HG02623 (cell line): ENCODE data around the gene BTN2A1.
"Not testable (repeated sequence)": the region's sequence is repeated elsewhere in the genome, so short reads cannot be mapped to it uniquely, and the experiment has no call there.

Experiments used
- ATAC-seq: cut with Tn5 transposase; IDR thresholded peaks from one replicate; pipeline ENCODE4 v1.9.1; 2021; ENCODE audit warnings: moderate library complexity; ENCODE audit not compliant: unreplicated experiment

Gene BTN2A1

DNA sequence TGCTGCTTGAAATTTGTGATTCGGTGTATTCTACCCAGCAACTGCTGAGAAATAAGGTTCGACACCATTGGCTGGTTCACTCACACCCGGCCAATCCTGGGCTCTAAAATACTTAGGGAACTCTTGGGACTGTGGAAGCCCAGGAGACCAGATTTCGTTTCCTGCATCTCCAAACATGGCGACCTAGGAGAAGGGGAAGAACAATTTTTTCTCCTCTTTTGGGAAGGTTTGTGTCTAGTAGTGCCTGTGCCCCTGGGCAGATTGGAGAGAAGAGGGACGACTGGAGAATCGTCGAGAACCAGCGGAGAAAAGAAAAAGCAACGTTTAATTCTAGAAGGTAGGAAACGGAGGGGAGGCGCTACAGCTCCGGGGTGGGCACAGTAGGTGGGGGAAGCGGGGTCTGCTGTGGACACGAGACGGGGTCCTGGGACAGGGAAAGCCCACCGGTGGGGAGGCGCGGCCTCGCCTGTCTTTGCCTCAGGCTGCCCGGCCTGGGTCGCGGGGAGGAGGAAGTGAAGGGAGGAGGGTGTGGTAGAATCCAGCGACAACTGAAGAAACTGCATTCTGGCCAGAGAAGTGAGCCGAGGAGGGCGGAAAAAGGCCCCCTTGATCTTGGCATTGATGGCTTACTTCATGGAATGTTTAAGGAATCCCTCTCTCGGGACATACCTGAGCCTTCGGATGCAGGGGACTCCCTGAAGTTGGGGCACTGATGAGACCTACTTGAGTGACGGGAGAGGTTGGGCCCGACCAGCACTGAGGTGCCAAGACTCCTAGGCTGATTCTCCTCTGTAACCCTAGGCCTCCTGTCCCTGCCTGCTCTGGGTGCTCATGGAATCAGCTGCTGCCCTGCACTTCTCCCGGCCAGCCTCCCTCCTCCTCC is at the start of gene BTN2A1:
Gene BTN2A1 (plus strand): TSS at position 150 of the 883 bp plus-strand sequence. CDS start 682 bp downstream, at position 832.
- peak; percentile 98 for ATAC-seq

GRCh38 chr6:26408828-26409730 is 48.7 kb upstream of the BTN2A1 start:
- no peak for ATAC-seq

- no peak for ATAC-seq
Observed at GRCh38 chr6:26411751-26412150, 46.0 kb upstream of the BTN2A1 start.

DNA sequence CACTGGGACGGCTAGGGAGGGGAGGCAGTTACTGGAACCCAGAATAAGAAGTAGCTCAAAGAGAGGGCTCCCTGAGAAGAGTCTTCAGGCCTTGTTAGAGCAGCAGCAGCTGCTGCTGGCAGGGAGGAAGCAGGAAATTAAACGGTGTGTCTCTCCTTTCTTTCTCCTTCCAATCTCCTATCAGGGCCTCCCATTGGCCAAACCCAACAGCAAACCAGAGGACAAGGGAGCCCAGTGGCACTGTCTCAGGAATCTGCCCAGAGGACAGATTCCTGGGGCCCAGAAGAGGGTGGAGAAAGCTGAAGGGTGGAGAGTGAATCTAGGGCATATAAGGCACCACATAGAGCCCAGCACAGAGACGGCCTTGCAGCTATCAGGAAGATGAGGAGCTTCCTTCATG is 45.5 kb upstream of the BTN2A1 start:
- ATAC-seq = no peak

- ATAC-seq = no peak
Observed at GRCh38 chr6:26412954-26413353, 44.8 kb upstream of the BTN2A1 start.

DNA sequence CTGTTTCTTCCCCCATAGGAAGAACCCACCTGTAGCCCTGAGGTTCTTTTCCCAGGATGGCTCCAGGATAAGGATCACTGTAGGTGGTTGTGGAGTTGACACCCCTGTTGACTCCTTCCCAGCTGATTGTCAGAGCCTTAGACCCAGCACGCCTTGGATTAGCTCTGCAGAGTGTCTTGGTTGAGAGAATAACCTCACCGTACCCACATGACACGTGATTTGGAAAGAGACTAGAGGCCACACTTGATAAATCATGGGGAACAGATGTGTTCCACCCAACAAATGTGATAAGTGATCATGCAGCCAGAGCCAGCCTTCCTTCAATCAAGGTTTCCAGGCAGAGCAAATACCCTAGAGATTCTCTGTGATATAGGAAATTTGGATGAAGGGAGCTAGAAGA is 43.5 kb upstream of the BTN2A1 start:
- ATAC-seq = no peak

- no peak for ATAC-seq
Observed at GRCh38 chr6:26415036-26415614, 42.6 kb upstream of the BTN2A1 start.

DNA sequence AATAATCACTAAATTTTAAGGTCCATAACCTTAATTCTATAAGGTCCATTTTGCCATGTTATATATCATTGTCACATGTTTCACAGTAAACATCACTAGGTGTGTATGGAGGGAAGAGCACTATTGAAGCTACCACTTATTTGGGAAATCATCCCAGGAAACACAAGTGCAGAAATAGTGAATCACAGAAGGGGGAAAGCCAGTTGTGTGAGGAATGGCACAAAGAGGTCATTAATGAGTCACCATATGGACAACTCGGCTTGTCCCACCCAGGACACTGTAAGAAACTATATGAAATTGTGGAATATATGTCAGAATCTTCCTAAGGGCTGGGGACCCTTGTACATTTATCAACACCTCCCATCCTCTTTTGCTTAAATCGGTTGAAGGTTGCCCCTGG is 42.0 kb upstream of the BTN2A1 start:
- no peak for ATAC-seq

GRCh38 chr6:26416288-26416687 is 41.5 kb upstream of the BTN2A1 start:
- no peak for ATAC-seq

- not testable (repeated sequence) for ATAC-seq
Observed at GRCh38 chr6:26418077-26418476, 39.7 kb upstream of the BTN2A1 start.

- ATAC-seq = not testable (repeated sequence)
Observed at GRCh38 chr6:26418795-26419194, 39.0 kb upstream of the BTN2A1 start.

GRCh38 chr6:26420688-26421171 is 37.0 kb upstream of the BTN2A1 start:
- ATAC-seq = no peak

GRCh38 chr6:26421259-26422144 is 36.3 kb upstream of the BTN2A1 start:
- peak; percentile 84 for ATAC-seq

DNA sequence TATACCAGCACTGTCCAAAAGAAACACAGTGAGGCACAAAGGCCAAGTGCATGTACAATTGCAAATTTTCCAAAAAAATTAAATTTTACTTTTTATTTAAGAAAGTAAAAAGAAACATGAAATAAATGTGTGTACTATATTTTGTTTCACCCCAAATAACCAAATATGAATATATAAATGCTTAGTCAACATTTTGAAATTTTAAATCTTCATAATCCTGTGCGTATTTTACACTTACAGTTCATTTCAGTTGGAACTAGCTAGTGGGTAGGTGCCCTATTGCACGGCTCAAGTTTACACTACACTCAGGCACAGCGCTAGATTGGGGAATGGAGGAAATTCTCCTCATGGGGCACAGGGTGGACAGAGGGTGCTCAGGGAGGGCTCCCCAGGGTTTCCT is 35.4 kb upstream of the BTN2A1 start:
- ATAC-seq = no peak

DNA sequence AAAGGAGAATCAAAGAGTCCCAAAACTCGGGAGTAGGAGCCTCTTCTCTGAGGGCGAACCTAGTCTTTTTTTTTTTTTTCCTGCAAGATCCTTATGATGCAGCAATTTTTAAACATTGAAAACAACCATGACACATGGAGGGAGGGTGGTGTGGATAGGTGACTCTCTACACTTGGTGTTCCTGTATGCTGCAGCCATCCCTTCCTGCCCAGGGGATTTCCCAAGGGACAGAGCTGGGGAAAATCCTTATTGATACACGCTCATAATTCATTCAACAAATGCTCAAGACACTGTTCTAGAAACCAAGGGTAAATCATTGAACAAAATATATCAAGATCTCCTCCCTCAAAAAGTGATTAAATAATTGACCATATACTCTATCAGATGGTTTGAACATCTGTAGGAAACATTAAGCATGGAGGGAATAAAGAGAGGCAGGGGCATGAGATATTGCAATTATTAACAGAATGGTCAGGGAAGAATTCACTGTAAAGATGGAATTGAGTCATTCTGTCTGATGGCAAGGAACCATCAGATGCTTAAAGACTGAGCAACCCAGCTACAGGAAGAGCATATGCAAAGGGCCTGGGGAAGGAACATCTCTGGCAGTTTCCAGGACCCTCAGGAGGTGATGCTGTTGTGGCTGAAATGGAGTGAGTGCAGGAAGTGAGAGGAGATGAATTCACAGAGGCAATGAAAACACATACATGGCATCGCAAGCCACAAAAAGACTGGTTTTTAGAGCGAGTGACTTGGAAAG is 30.9 kb upstream of the BTN2A1 start:
- no peak for ATAC-seq

- no peak for ATAC-seq
Observed at GRCh38 chr6:26427451-26427809, 30.3 kb upstream of the BTN2A1 start.

DNA sequence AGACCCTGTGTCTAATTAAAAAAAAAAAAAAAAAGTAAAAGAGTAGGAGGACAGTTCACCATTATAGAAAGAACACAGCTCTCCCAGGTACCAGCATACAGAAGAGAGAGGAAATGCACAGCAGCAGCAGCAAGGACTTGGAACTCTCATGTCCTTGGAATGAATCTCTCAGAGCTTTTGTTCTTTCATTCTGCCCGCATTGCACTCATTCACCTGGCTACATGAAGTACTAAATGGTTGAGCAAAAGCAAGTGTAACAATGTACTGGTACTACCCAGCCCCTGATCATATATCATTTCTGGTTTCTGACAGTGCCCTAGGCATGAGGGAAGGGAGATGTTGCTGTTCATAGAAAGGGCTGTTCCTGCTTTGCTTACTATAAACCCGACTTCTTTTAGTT is 29.5 kb upstream of the BTN2A1 start:
- no peak for ATAC-seq

DNA sequence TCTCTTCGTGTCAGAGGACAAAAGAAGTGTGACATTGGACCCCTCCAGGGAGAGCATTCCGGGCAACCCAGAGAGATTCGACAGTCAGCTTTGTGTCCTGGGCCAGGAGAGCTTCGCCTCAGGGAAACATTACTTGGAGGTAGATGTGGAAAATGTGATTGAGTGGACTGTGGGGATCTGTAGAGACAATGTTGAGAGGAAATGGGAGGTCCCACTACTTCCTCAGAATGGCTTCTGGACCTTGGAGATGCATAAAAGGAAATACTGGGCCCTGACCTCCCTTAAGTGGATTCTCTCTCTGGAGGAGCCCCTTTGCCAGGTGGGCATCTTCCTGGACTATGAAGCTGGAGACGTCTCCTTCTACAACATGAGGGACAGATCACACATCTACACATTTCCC is 27.0 kb upstream of the BTN2A1 start:
- ATAC-seq = no peak
